ENCODE results near the gene SPNS3. TPM values are rescaled to one million over a fixed set of nuclear protein-coding genes. Genes with fewer than 3 reads are reported as not detected.

The SPNS3 gene
- total and polyA plus RNA-seq, 3 donors from 2014 or later = 0.39 to 1.4 (median 0.75) TPM

GRCh38 chr17:4536259-4536741 lies 102.6 kb downstream of the SPNS3 start:
- no peaks in the 10 kb centered on the region for H3K9me3 ChIP-seq
- 32 to 60% methylated on average over 9 to 18 of the region's 19 CpGs for WGBS, 2 donors
- intact Hi-C loops (cut with DNase I; ENCODE audit: low total_unique reads) = no loop called here
- peaks cover 41% of the 10 kb centered on the region for H3K4me1 ChIP-seq
- H3K4me3 ChIP-seq = no peak overlapping the region
- no peaks in the 10 kb centered on the region for H3K36me3 ChIP-seq (ENCODE audit: low read depth, missing control alignments)
- H3K27me3 ChIP-seq = no peaks in the 10 kb centered on the region
- peak overlapping the region in 1 of 2 donors; percentile 30 for H3K27ac ChIP-seq
- TF ChIP-seq POLR2A (IDR thresholded peaks at IDR 0.05) (no peak), CTCF (IDR thresholded peaks at IDR 0.05) (no peak)
- no peak for DNase-seq

DNA sequence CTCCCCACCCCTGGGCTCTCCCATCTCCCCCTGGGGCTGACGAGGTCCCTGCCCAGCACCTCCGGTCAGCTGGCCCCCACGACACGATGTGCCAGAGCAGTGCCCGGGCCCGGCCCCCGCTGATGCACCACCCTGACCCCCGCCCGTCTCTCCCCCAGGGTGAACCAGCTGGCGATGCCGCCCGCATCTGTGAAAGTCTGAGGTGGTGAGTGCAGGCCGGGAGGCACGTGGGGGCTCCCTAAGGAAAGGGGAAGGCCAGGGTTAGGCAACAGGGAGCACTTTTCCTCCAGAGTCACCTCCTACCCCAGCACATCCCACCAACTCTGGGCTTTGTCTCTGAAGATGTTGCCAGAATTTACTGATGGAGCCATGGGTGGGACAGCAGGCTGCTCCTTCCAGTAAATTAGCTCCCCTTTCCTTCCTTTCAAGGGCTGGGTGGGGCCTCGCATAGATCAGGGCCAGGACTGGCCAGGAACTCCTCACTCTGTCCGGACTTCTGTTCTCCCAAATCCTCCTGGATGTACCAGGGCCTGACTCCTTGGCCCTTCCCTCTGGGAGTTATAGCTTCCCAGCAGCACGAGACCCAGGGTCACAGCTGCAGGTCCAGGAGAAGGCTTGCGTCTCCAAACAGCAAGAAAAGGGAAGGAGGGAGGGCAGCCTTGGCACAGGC lies 103.1 kb downstream of the SPNS3 start:
- WGBS, 2 donors = 47 to 62% methylated on average over 16 to 18 of the region's 18 CpGs

More for the DNA sequence above, 103.1 kb downstream of the SPNS3 start:
- TF ChIP-seq POLR2A (IDR thresholded peaks at IDR 0.05) (no peak), CTCF (IDR thresholded peaks at IDR 0.05) (no peak)
- Histone ChIP-seq H3K9me3 (no peaks in the 10 kb centered on the region), H3K27ac (peak overlapping the region; percentile 30 to 39), H3K4me3 (no peak overlapping the region), H3K27me3 (no peaks in the 10 kb centered on the region), H3K4me1 (peaks cover 41% of the 10 kb centered on the region), H3K36me3 (ENCODE audit: low read depth, missing control alignments) (no peaks in the 10 kb centered on the region)
- peak; percentile 63 for DNase-seq
- intact Hi-C loops (cut with DNase I; ENCODE audit: low total_unique reads) = no loop called here

Other genes with a start within 250 kb of the SPNS3 start
- gene ANKFY1, start 170.0 kb upstream of the SPNS3 start, total RNA-seq = 10 to 100 TPM; 34.6 to 40.9 TPM
- 20.3 TPM for gene ANKFY1, start 170.0 kb upstream of the SPNS3 start, polyA plus RNA-seq (ENCODE audit: insufficient read depth, low read depth, low replicate concordance)
- gene UBE2G1, start 67.3 kb upstream of the SPNS3 start, total RNA-seq = 10 to 100 TPM; 60.7 to 66.1 TPM
- 50.1 TPM for gene UBE2G1, start 67.3 kb upstream of the SPNS3 start, polyA plus RNA-seq (ENCODE audit: insufficient read depth, low read depth, low replicate concordance)
- 1 to 10 TPM; 6.7 to 8.0 TPM for gene SPNS2, start 64.9 kb downstream of the SPNS3 start, total RNA-seq
- gene SPNS2, start 64.9 kb downstream of the SPNS3 start, polyA plus RNA-seq (ENCODE audit: insufficient read depth, low read depth, low replicate concordance) = 11.5 TPM
- 10 to 100 TPM; 74.1 to 78.9 TPM for gene MYBBP1A, start 121.4 kb downstream of the SPNS3 start, total RNA-seq
- 32.9 TPM for gene MYBBP1A, start 121.4 kb downstream of the SPNS3 start, polyA plus RNA-seq (ENCODE audit: insufficient read depth, low read depth, low replicate concordance)
- gene GGT6, start 126.6 kb downstream of the SPNS3 start, total RNA-seq = 1 to 10 TPM; 3.8 to 5.9 TPM
- gene GGT6, start 126.6 kb downstream of the SPNS3 start, polyA plus RNA-seq (ENCODE audit: insufficient read depth, low read depth, low replicate concordance) = 2.5 TPM
- 1 to 10 TPM; 2.6 to 4.3 TPM for gene SMTNL2, start 150.6 kb downstream of the SPNS3 start, total RNA-seq
- 6.9 TPM for gene SMTNL2, start 150.6 kb downstream of the SPNS3 start, polyA plus RNA-seq (ENCODE audit: insufficient read depth, low read depth, low replicate concordance)
- gene ALOX15, start 207.7 kb downstream of the SPNS3 start, total RNA-seq = 1 to 10 TPM; 1.3 to 2.4 TPM
- 5.2 TPM for gene ALOX15, start 207.7 kb downstream of the SPNS3 start, polyA plus RNA-seq (ENCODE audit: insufficient read depth, low read depth, low replicate concordance)